HG03571 (cell line): ENCODE measurements around the gene IFFO2.
A peak's percentile ranks its signal among the peaks of the same experiment; 100 is the strongest.

Experiments
- ATAC-seq: cut with Tn5 transposase; IDR thresholded peaks from one replicate; pipeline ENCODE4 v1.9.1; 2021; ENCODE audit not compliant: unreplicated experiment

The IFFO2 gene

DNA sequence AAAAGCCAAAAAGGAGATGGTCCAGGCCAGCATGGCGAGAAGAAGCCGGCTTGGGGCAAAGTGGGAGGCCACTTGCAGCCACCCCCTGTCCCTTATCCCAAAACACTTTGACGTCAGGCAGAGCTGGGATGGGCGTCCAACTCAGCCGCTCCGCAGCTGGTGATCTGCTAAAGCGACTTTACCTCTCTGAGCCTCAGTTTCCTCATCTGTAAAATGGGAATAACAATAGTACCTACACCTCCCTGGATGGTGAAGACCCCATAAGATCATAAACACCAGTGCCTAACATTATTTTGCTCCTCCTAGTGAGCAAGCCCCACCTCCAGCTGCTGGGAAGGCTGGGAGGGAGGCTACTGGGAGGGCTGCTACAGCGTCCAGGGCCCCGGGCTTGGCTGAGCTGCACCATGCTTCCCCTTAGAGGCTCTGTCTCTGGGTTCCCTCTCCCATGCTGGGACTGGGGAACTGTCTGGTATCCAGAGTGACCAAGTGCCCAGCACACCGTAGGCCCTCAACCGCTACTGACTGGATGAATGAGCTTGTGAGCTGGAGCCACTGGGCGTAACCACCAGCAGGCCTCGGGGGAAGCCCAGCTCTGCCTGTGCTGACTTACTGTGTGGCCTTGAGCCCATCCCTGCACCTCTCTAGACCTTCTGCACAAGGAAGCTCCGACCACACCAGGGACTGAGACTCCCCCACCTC is 18.3 kb downstream of the IFFO2 start:
- no peak for ATAC-seq

DNA sequence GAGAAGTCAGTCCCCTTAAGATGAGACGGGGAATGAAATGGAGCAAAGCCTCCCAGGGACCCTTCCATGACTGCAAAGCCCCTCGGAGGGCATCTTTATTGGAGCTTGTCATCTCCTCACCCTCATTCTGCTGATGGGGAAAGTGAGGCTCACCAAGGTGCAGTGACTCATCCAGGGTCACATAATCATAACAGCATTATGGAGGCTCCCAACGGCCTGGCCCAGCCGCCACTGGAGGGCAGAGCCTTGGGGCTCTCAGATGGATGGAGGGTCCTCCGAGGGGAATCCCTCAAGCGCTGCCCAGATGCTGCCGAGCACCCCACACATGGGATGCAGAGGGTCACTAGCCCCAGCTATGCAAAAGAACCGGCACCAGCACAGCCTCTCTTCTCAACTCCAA is 18.9 kb downstream of the IFFO2 start:
- ATAC-seq = no peak

DNA sequence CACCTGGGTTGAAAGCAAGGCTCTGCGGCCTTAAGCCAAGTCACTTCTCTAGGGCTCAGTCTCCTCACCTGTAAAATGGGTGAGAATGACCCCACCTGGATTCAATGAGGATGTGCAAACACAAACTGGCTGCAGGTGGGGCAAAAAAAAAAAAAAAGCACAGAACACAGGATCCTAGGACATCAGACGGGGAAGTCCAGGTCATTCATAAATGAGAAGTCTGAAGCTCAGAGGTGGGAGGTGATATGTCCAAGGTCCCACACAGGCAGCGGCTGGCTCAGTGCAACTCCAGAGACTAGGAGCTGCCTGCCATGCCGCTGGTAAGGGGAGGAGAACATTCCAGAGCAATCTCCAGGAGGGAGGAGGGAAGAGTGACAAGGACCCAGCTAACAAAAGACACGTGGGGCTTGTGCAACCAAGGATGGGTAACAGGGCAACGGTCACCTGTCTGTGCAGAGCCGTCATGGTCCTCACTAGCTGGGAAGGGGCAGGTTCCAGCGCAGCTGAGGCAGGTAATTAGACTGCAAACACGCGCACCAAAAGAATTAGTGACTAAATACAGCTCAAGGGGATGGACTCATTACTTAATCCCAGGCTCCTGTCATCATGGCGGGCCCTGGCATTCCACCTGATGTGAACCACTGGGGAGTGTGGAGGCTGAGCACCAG is 19.5 kb downstream of the IFFO2 start:
- no peak for ATAC-seq

DNA sequence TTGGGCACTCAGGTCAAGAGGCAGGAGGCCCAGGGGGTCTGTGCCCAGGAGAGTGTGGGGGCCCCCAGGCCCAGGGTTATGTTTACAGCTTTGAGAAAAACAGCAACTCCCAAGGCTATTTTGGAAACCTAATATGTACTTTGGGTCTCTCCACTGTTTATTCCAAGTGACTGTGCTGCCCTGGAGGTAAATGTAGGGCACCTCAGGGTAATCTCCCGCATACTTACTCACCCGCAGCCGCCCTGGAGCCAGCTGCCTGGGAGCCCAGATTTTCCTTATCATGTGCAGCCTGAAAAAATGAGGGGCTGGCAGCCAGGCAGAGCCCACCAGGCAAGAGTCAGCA is 20.0 kb downstream of the IFFO2 start:
- no peak for ATAC-seq

DNA sequence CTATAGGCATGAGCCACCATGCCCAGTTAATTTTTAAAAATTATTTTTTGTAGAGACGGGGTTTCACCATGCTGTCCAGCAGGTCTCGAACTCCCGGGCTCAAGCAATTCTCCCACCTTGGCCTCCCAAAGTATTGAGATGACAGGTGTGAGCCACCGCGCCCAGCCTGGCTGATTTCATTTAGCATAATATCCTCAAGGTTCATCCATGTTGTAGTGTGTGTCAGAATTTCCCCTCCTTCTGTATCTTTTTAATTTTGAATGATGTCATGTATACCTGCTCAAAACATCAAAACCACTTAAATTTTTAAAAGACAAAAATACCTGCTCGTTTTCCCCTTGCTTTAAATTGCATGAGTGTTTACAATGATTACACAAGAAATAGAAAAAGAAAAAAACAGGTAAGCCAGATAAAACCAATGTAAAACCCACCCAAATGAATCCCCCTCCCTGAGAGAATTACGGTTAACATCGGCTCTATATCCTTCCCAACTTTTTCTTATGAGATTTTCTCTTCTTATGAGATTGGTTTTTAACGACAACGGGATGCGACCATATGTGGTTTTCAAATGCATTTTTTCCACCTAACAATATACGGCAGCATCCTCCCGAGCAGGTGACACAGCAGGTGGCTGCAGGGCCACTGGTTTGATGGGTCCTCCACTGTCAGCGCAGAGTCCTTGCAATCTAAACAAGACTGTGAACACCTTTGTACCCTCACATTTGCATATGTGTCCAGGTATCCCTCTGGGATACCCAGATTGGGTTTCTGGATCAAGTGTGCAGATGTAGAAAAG is 22.1 kb downstream of the IFFO2 start:
- no peak for ATAC-seq

DNA sequence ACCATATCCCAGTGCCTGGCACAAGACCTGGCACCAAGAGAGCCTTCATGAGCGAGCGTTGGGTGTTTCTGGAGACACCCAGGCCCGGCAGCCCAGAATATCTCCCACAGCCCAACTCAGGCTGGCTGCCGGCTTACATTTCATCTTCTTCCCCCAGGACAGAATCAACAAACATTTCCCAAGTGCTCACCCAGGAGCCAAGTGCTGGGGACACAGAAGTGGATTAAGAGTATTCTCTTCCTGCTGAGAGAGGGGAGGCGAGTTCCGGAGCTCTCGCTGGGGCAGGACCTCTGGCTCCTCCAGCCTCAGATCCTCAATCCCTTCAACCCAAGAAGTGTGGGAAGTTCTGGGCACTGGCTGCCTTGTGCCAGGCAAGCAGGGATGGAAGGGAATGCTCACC is 23.6 kb downstream of the IFFO2 start:
- no peak for ATAC-seq

DNA sequence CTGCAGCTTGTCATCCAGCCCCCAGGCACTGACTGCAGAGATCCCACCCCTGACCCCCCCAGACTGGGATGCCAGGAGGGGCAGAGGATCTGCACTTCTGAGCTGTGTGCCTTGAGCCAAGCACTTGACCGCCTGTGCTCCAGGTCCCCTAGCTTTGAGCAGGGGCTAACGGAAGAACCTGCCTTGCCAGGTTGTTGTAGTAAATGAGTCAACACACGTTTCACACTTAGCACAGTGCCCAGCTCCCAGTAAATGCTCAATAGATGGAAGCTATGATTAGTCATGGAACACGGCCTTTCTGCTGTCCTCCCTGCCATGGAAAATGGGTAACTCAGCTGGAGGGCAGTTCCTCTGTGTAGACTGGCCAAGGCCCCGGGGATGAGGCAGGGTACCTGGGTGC is 24.1 kb downstream of the IFFO2 start:
- no peak for ATAC-seq

DNA sequence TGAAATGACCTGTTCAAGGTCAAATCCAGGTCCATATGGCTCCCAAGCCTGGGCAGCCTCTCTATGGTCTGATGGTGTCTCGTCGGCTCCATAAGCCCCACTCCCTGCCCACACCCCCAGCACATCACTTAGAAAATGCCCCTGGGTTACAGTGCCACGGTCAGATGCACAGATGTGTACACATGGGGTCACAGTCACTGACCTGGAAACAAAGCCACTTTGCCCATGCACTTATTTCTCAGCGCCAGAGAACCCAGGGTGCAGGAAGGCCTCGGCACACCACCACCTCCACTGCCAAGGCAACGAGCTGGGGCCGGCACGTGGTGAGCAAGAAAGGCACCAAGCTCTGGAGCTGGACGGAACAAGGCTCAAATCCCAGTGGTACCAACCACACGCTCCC is 24.7 kb downstream of the IFFO2 start:
- ATAC-seq = no peak

DNA sequence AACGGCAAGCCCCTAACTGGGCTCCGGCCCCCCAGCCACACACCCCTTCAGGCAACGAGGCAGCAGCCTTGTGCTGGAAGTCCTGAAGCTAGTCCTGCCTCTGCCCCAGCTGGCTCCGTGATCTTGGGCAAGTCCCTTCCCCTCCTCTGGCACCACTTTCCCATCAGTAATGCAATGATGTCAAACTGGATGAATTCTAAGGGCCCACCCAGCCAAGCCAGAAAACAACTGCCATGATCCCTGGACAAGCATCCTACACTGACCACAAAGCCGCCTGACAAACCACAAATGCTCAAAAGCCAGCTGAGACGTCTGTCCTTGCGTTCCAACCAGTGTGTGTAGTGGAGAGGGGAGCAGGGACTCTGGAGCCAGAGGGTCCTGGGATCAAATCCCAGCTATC is 26.8 kb downstream of the IFFO2 start:
- no peak for ATAC-seq

DNA sequence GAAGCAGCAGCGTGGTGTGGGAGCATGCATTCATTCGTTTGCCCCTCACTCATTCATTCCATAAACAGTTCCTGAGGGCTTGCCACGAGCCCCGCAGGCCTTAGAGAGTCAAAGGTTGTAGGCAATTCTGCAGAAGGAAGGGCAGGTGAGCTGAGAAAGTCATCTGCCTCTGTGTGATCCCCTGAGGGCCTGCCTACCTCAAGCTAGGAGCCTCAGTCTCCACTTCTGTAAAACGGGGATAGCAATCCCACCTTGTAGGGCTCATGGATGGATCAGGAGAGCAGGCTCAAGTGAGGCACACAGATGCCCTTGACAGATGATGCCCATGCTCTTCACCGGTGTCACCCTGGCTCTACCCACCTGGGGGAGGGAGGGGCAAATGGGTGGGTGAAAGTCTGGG is 27.5 kb downstream of the IFFO2 start:
- ATAC-seq = no peak

DNA sequence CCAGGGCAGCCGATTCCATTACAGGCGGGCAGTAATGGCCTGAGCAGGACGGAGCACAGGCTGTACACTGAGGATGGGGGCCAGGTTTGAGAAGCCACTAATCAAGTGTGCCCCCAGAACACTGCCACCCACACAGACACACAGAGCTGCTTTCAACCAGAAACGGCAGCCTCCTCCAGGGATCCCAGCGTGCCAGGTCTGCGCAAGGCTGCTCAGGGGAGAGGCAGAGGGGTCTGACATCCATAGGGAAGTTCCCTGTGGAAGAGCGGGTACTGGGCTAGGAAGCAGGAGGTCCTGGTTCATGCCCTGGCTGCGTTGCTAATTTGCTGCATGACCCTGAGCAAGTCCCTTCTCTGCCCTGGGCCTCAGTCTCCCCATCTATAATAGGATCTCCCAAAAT is 28.1 kb downstream of the IFFO2 start:
- no peak for ATAC-seq

DNA sequence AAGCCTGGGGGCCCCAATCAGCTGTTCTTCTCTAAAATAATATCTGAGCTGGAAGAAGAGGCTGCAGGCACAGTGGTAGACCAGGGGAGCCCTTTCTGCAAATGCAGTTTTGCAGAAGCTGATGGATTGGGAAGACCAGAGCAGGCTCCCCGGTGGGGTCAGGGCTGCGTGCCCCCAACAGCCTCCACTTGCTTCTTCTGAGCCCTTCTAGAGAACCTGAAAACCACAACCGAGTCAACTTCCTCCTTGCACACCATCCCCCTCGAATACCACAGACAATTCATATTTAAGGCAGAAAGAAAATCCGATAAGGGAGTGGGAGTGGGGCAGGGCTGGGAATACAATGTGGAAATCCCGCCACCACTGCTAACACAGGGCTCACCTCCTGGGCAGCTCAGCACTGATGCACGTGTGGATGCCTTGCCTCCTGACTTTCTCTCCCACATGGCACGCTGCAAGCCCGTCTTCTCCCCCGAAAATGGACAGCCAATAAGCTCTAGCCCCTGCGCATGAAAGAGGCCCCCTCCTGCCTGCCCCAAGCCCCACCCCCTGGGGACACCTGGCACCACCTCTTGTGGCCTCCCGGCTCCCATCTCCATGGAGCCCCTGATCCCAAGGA is 28.7 kb downstream of the IFFO2 start:
- ATAC-seq = peak; percentile 39

DNA sequence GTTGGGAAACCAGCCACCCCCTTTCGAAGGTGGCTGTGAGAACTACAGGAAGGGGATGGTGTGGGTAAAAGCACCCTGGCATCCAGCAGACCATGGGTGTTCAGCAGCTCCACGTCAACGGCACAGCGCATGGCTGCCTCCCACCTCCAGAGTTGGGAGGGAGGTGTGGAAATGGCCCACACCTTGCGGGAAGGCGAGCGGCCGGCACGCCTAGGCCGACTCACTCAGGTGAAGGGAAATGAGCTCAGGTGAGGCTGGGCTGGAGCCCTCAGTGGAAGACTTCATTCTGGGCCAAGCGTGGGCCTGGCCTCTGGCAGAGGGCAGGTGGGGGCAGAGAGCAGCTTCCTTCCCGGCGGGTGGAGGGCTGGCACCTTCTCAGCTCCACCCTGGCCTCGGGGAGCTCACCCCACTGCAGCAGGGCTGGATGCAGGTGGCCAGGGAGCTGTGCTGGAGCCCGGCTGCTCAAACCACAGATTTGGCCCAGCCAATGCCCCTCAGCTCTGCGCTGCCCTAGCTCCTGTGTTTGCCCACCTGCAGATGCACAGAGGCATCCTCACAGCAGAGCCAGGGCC is 29.3 kb downstream of the IFFO2 start:
- peak; percentile 4 for ATAC-seq

DNA sequence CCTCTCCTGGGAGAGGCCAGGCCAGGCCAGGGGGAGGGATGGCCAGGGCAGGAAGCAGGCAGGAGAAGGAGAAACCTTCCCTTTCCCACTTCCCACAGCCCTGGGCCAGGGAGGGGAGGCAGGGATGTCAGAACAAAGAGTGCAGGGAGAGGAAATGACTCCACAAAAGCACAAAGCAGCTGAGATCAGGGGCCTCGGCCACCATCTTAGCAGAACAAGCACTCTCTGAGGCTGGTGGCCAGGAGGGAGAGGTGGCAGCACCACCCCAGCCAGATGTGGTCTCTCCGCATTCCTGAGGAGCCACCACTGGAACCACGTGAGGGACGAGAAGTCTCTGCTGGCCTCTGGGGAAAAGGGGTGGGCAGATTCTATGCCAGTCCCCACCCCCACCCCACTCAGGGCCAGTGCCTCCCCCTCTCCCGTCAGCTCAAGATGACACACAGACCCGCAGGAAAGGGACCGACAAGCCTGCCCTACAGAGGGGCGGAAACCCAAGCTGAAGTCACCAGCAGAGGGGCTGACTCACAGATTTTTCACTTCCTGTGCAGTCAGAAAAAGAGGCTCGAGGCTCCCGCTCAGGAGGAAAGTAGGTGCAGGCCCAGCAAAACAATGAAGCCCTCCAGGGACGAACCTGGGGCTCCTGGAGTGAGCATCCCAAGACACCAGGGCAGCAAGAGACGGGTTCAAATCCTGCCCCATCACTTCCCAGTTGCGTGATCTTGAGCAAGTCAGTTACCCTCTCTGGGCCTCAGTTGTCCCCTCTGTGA is 30.0 kb downstream of the IFFO2 start:
- peak; percentile 63 for ATAC-seq

DNA sequence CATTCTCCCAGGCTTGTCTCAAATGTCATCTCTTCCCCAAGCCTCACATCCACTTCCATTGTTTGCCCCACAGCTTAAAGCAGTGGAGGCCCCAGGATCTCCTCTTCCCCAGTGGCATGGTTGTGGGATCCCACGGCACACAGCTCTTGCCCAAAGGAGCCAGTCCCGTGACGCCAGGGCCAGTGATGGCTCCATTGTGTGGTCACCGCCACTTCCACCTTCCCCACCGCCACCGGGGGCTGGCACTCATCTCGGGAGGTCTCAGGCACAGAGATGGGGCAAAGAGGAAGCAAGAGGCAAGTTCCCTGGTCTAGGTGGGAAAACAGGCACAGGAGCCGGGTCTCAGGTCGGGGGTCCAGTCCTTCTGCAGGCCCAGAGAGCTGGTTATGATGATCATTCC is 31.2 kb downstream of the IFFO2 start:
- ATAC-seq = no peak

DNA sequence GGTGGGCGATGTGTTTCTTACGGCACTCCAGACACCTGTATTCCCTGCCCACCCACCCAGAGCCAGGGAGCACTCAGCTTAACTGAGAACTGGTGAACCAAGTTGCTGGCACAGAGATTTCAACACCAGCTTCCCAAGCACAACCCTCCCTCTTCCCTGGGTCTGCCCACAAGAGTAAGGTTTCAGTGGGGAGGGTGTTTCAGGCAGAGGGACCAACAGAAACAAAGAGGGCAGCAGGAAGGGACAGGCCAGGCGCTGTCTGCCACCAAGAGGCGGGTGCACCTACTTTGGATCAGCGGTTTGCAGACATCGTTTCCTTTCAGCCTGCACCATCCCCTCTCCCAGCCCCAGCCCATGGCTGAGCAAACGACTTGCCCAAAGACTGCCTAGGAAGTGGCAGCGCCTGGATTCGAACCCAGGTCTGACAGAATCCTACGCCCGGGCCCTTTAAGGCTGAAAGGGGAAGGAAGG is 32.2 kb downstream of the IFFO2 start:
- no peak for ATAC-seq

DNA sequence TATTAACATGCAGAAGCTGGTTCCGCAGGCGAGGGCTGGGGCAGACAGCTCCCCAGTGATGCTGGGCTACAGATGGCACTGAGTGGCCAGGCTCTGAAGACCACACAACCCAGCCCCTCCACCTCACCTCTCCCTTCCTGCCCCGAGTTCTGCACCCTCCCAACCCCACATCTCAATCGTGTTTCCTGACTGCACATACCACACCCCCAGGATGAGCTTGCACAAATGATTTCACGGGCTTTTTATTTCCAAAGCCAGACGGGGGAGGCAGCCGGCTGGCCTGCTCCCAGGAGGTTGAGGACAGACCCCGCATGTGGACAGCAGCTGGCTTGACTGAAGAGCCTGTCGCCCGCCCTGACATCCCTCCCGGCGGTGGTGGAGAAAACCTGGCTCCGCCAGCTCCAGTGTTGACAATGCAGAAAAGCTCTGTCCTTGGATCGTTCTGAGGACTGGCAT is 32.7 kb downstream of the IFFO2 start:
- ATAC-seq = no peak

DNA sequence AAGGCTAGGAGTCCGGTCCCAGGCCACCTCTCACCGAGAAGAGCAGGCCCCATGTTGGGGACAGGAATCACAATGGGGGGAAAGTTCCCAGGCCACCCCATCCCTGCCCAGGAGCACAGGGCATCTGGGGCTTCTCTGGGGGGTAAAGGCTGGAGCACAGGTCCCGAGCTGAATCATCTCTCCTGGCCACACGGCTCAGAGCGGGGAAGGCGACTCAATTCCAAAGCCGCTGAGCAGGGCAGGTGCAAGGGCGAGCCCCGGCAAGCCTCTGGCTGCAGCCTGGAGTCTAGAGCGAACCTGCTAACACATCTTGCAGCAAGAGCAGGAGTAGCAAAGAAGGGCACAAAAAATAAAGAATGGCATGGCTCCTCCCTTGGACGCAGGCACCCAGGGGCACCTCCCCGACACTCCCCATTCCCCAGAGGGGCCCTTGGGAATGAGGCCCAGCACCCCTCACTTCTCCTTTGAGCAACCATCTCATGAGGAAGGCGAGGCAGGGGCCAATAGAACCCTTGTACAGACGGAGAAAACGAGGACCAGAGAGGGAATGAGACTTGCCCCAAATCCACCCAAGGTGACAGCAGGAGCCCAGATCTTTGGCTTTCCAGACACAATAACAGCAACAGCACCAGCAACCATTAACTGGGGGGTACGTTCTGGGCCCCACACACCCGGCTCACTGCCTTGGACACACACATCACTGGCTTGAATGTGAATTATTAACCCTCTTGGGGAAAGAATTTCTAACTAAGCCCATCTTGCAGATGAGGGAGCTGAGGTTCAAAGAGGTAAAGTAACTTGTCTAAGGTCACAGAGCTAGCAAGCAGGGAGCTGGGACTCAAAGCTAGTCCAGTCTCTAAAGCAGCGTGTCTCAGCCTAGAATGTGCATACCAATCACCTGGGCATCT is 33.4 kb downstream of the IFFO2 start:
- ATAC-seq = no peak

DNA sequence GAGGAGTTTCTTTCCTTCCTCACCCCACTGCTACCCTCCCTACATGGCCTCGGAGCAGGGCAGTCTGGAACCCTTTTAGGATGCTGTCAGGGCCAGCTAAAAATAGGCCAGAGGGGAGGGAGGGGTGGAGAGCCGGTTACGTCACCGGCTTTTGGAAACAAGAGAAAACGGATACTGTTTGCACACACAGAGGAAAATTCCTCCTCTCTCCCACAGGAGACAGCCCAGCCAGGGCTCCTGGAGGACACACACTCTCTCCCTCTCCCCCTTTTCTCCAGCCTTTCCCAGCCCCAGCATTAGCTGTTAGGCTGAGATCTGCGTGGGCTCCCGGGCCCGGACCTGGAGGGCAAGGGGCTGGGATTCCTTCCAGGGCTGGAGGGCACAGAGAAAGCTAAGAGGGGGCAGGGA is 34.2 kb downstream of the IFFO2 start:
- ATAC-seq = no peak
